ENCODE results near the gene CERT1.
"Not testable (repeated sequence)": the region's sequence is repeated elsewhere in the genome, so short reads cannot be mapped to it uniquely, and the experiment has no call there.

Gene CERT1

GRCh38 chr5:75505112-75505511, 6.3 kb downstream of the CERT1 start:
- not testable (repeated sequence) for H3K36me3 ChIP-seq (ENCODE audit: control insufficient read depth, insufficient read depth, low read length); H3K9me3 ChIP-seq (ENCODE audit: control insufficient read depth, insufficient read depth, low read length); H3K4me3 ChIP-seq (ENCODE audit: low read depth, low read length); H3K4me1 ChIP-seq (ENCODE audit: control insufficient read depth, insufficient read depth, low read length); H3K9ac ChIP-seq (ENCODE audit: low read depth, low read length); H3K27me3 ChIP-seq (ENCODE audit: control insufficient read depth, insufficient read depth, low read length)

GRCh38 chr5:75498875-75499274, 12.6 kb downstream of the CERT1 start:
- H3K36me3 ChIP-seq (ENCODE audit: control insufficient read depth, insufficient read depth, low read length); H3K4me3 ChIP-seq (ENCODE audit: low read depth, low read length); H3K9ac ChIP-seq (ENCODE audit: low read depth, low read length); H3K27me3 ChIP-seq (ENCODE audit: control insufficient read depth, insufficient read depth, low read length); H3K4me1 ChIP-seq (ENCODE audit: control insufficient read depth, insufficient read depth, low read length); H3K9me3 ChIP-seq (ENCODE audit: control insufficient read depth, insufficient read depth, low read length): not testable (repeated sequence)

- H3K27me3 ChIP-seq (ENCODE audit: control insufficient read depth, insufficient read depth, low read length): no peaks in the 10 kb centered on the region
Observed at GRCh38 chr5:75498208-75498777, 13.1 kb downstream of the CERT1 start.

GRCh38 chr5:75496026-75496425, 15.4 kb downstream of the CERT1 start:
- Histone ChIP-seq H3K4me1 (ENCODE audit: control insufficient read depth, insufficient read depth, low read length) (no peaks in the 10 kb centered on the region), H3K9ac (ENCODE audit: low read depth, low read length) (no peak overlapping the region), H3K27me3 (ENCODE audit: control insufficient read depth, insufficient read depth, low read length) (no peaks in the 10 kb centered on the region), H3K36me3 (ENCODE audit: control insufficient read depth, insufficient read depth, low read length) (no peaks in the 10 kb centered on the region), H3K9me3 (ENCODE audit: control insufficient read depth, insufficient read depth, low read length) (no peaks in the 10 kb centered on the region), H3K4me3 (ENCODE audit: low read depth, low read length) (no peak overlapping the region)

More at GRCh38 chr5:75498208-75498777, 13.1 kb downstream of the CERT1 start:
- Histone ChIP-seq H3K9ac (ENCODE audit: low read depth, low read length) (no peak overlapping the region), H3K4me1 (ENCODE audit: control insufficient read depth, insufficient read depth, low read length) (no peaks in the 10 kb centered on the region), H3K9me3 (ENCODE audit: control insufficient read depth, insufficient read depth, low read length) (no peaks in the 10 kb centered on the region), H3K36me3 (ENCODE audit: control insufficient read depth, insufficient read depth, low read length) (no peaks in the 10 kb centered on the region), H3K4me3 (ENCODE audit: low read depth, low read length) (no peak overlapping the region)

GRCh38 chr5:75491621-75492020, 19.8 kb downstream of the CERT1 start:
- no peak overlapping the region for H3K9ac ChIP-seq (ENCODE audit: low read depth, low read length)
- no peak overlapping the region for H3K4me3 ChIP-seq (ENCODE audit: low read depth, low read length)
- no peaks in the 10 kb centered on the region for H3K4me1 ChIP-seq (ENCODE audit: control insufficient read depth, insufficient read depth, low read length)
- H3K9me3 ChIP-seq (ENCODE audit: control insufficient read depth, insufficient read depth, low read length): no peaks in the 10 kb centered on the region
- H3K27me3 ChIP-seq (ENCODE audit: control insufficient read depth, insufficient read depth, low read length): no peaks in the 10 kb centered on the region
- no peaks in the 10 kb centered on the region for H3K36me3 ChIP-seq (ENCODE audit: control insufficient read depth, insufficient read depth, low read length)

- not testable (repeated sequence) for H3K9ac ChIP-seq (ENCODE audit: low read depth, low read length); H3K4me1 ChIP-seq (ENCODE audit: control insufficient read depth, insufficient read depth, low read length); H3K36me3 ChIP-seq (ENCODE audit: control insufficient read depth, insufficient read depth, low read length); H3K27me3 ChIP-seq (ENCODE audit: control insufficient read depth, insufficient read depth, low read length); H3K9me3 ChIP-seq (ENCODE audit: control insufficient read depth, insufficient read depth, low read length); H3K4me3 ChIP-seq (ENCODE audit: low read depth, low read length)
Observed at GRCh38 chr5:75489847-75490246, 21.6 kb downstream of the CERT1 start.

GRCh38 chr5:75484605-75485004, 26.8 kb downstream of the CERT1 start:
- peaks cover 8% of the 10 kb centered on the region for H3K4me1 ChIP-seq (ENCODE audit: control insufficient read depth, insufficient read depth, low read length)
- no peaks in the 10 kb centered on the region for H3K27me3 ChIP-seq (ENCODE audit: control insufficient read depth, insufficient read depth, low read length)
- H3K9me3 ChIP-seq (ENCODE audit: control insufficient read depth, insufficient read depth, low read length): no peaks in the 10 kb centered on the region
- no peaks in the 10 kb centered on the region for H3K36me3 ChIP-seq (ENCODE audit: control insufficient read depth, insufficient read depth, low read length)
- H3K9ac ChIP-seq (ENCODE audit: low read depth, low read length): no peak overlapping the region
- no peak overlapping the region for H3K4me3 ChIP-seq (ENCODE audit: low read depth, low read length)

- Histone ChIP-seq H3K9me3 (ENCODE audit: control insufficient read depth, insufficient read depth, low read length) (no peaks in the 10 kb centered on the region), H3K27me3 (ENCODE audit: control insufficient read depth, insufficient read depth, low read length) (no peaks in the 10 kb centered on the region), H3K9ac (ENCODE audit: low read depth, low read length) (no peak overlapping the region), H3K4me3 (ENCODE audit: low read depth, low read length) (no peak overlapping the region), H3K4me1 (ENCODE audit: control insufficient read depth, insufficient read depth, low read length) (peaks cover 8% of the 10 kb centered on the region), H3K36me3 (ENCODE audit: control insufficient read depth, insufficient read depth, low read length) (no peaks in the 10 kb centered on the region)
Observed at GRCh38 chr5:75482482-75482881, 28.9 kb downstream of the CERT1 start.

GRCh38 chr5:75481024-75481423, 30.4 kb downstream of the CERT1 start:
- H3K9ac ChIP-seq (ENCODE audit: low read depth, low read length): no peak overlapping the region
- no peaks in the 10 kb centered on the region for H3K36me3 ChIP-seq (ENCODE audit: control insufficient read depth, insufficient read depth, low read length)
- H3K27me3 ChIP-seq (ENCODE audit: control insufficient read depth, insufficient read depth, low read length): no peaks in the 10 kb centered on the region
- H3K4me3 ChIP-seq (ENCODE audit: low read depth, low read length): no peak overlapping the region
- no peaks in the 10 kb centered on the region for H3K9me3 ChIP-seq (ENCODE audit: control insufficient read depth, insufficient read depth, low read length)
- peaks cover 13% of the 10 kb centered on the region for H3K4me1 ChIP-seq (ENCODE audit: control insufficient read depth, insufficient read depth, low read length)

- Histone ChIP-seq H3K36me3 (ENCODE audit: control insufficient read depth, insufficient read depth, low read length) (no peaks in the 10 kb centered on the region), H3K9me3 (ENCODE audit: control insufficient read depth, insufficient read depth, low read length) (no peaks in the 10 kb centered on the region), H3K27me3 (ENCODE audit: control insufficient read depth, insufficient read depth, low read length) (no peaks in the 10 kb centered on the region), H3K4me3 (ENCODE audit: low read depth, low read length) (no peak overlapping the region), H3K4me1 (ENCODE audit: control insufficient read depth, insufficient read depth, low read length) (peaks cover 17% of the 10 kb centered on the region), H3K9ac (ENCODE audit: low read depth, low read length) (peak overlapping the region; percentile 10)
Observed at GRCh38 chr5:75475364-75475763, 36.1 kb downstream of the CERT1 start.

GRCh38 chr5:75473463-75473862, 38.0 kb downstream of the CERT1 start:
- no peak overlapping the region for H3K4me3 ChIP-seq (ENCODE audit: low read depth, low read length)

GRCh38 chr5:75472973-75473372, 38.5 kb downstream of the CERT1 start:
- Histone ChIP-seq H3K4me1 (ENCODE audit: control insufficient read depth, insufficient read depth, low read length) (peaks cover 17% of the 10 kb centered on the region), H3K9me3 (ENCODE audit: control insufficient read depth, insufficient read depth, low read length) (no peaks in the 10 kb centered on the region), H3K27me3 (ENCODE audit: control insufficient read depth, insufficient read depth, low read length) (no peaks in the 10 kb centered on the region), H3K4me3 (ENCODE audit: low read depth, low read length) (no peak overlapping the region), H3K9ac (ENCODE audit: low read depth, low read length) (no peak overlapping the region), H3K36me3 (ENCODE audit: control insufficient read depth, insufficient read depth, low read length) (no peaks in the 10 kb centered on the region)

More at GRCh38 chr5:75473463-75473862, 38.0 kb downstream of the CERT1 start:
- no peaks in the 10 kb centered on the region for H3K36me3 ChIP-seq (ENCODE audit: control insufficient read depth, insufficient read depth, low read length)
- H3K4me1 ChIP-seq (ENCODE audit: control insufficient read depth, insufficient read depth, low read length): peaks cover 17% of the 10 kb centered on the region
- no peaks in the 10 kb centered on the region for H3K27me3 ChIP-seq (ENCODE audit: control insufficient read depth, insufficient read depth, low read length)
- no peak overlapping the region for H3K9ac ChIP-seq (ENCODE audit: low read depth, low read length)
- H3K9me3 ChIP-seq (ENCODE audit: control insufficient read depth, insufficient read depth, low read length): no peaks in the 10 kb centered on the region
